HEK293T (cell line): ENCODE measurements around the gene SYNE2.

Experiments
- CTCF ChIA-PET: fragments of 350-600 bp; formaldehyde crosslinking; extraction: SDS; loops from one replicate; lab custom pipeline; 2021; ENCODE audit warnings: antibody characterized with exemption, inconsistent platforms; lab: Yijun Ruan, JAX
- POLR2A ChIA-PET: fragments of 350-600 bp; formaldehyde crosslinking; extraction: SDS; loops from one replicate; lab custom pipeline; 2020; ENCODE audit warnings: antibody characterized with exemption, inconsistent platforms; lab: Yijun Ruan, JAX
- DNase-seq: peaks from one replicate; pipeline ENCODE4 v3.0.0; 2012; ENCODE audit warnings: mixed read lengths; ENCODE audit errors: extremely low spot score
- ARNT ChIP-seq: fragments of 450-650 bp; IDR thresholded peaks from 2 replicates; pipeline ENCODE4 v1.6.1; 2017; ENCODE audit warnings: mild to moderate bottlenecking
- BHLHE40 ChIP-seq: fragments of 450-650 bp; IDR thresholded peaks from 2 replicates; pipeline ENCODE4 v1.6.1; 2016; ENCODE audit warnings: mild to moderate bottlenecking, moderate library complexity, borderline replicate concordance
- CTBP1 ChIP-seq: fragments of 450-650 bp; IDR thresholded peaks from 2 replicates; pipeline ENCODE4 v1.6.1; 2016; ENCODE audit warnings: borderline replicate concordance
- ELF4 ChIP-seq: fragments of 450-650 bp; IDR thresholded peaks from 2 replicates; pipeline ENCODE4 v1.6.1; 2017; ENCODE audit warnings: antibody characterized with exemption
- FOXA1 ChIP-seq: fragments of 450-650 bp; IDR thresholded peaks from 2 replicates; pipeline ENCODE4 v1.6.1; 2016; ENCODE audit warnings: mild to moderate bottlenecking
- FOXK2 ChIP-seq: fragments of 450-650 bp; IDR thresholded peaks from 2 replicates; pipeline ENCODE4 v1.6.1; 2016; ENCODE audit warnings: mild to moderate bottlenecking
- FOXM1 ChIP-seq: fragments of 450-650 bp; IDR thresholded peaks from 2 replicates; pipeline ENCODE4 v1.6.1; 2017; ENCODE audit warnings: mild to moderate bottlenecking, borderline replicate concordance
- HDGF ChIP-seq: fragments of 450-650 bp; IDR thresholded peaks from 2 replicates; pipeline ENCODE4 v1.6.1; 2017; ENCODE audit warnings: antibody characterized with exemption, borderline replicate concordance
- L3MBTL2 ChIP-seq: fragments of 450-650 bp; conservative IDR thresholded peaks from 2 replicates; pipeline ENCODE4 v1.6.1; 2016; ENCODE audit warnings: mild to moderate bottlenecking
- LEF1 ChIP-seq: fragments of 450-650 bp; IDR thresholded peaks from 2 replicates; pipeline ENCODE4 v1.6.1; 2017; ENCODE audit warnings: mild to moderate bottlenecking, borderline replicate concordance
- NFRKB ChIP-seq: fragments of 450-650 bp; IDR thresholded peaks from 2 replicates; pipeline ENCODE4 v1.6.1; 2016; ENCODE audit warnings: mild to moderate bottlenecking, moderate library complexity
- PKNOX1 ChIP-seq: fragments of 450-650 bp; IDR thresholded peaks from 2 replicates; pipeline ENCODE4 v1.6.1; 2016
- SP1 ChIP-seq: fragments of 450-650 bp; IDR thresholded peaks from 2 replicates; pipeline ENCODE4 v1.6.1; 2017
- SUZ12 ChIP-seq: fragments of 450-650 bp; IDR thresholded peaks from 2 replicates; pipeline ENCODE4 v1.6.1; 2016; ENCODE audit warnings: mild to moderate bottlenecking
- TARDBP ChIP-seq: fragments of 450-650 bp; IDR thresholded peaks from 2 replicates; pipeline ENCODE4 v1.6.1; 2016
- ZNF384 ChIP-seq: fragments of 450-650 bp; IDR thresholded peaks from 2 replicates; pipeline ENCODE4 v1.6.1; 2016

The SYNE2 gene

GRCh38 chr14:63908667-63909264 is 56.0 kb downstream of the SYNE2 start:
- DNase-seq: no peak
- CTCF ChIA-PET: no interaction called here
- TF ChIP-seq HDGF (no peak), TARDBP (no peak), NFRKB (no peak), ELF4 (no peak), FOXA1 (no peak), FOXK2 (no peak), ARNT (no peak), CTBP1 (no peak), BHLHE40 (no peak), PKNOX1 (no peak), L3MBTL2 (no peak)
- POLR2A ChIA-PET: no interaction called here

GRCh38 chr14:63909984-63910383 is 57.2 kb downstream of the SYNE2 start:
- TF ChIP-seq PKNOX1 (no peak), ARNT (no peak), TARDBP (no peak)
- ChIA-PET POLR2A (no interaction called here), CTCF (no interaction called here)
- no peak for DNase-seq

GRCh38 chr14:63910583-63911363 is 58.0 kb downstream of the SYNE2 start:
- CTCF ChIA-PET: interaction anchor here (1.0 kb wide), 1 partner anchor 58 kb away, joined by 3 read pairs; the partner anchor contains the start of gene SYNE2
- DNase-seq: no peak
- POLR2A ChIA-PET: no interaction called here
- TF ChIP-seq ZNF384: no peak
- no peak for TF ChIP-seq NFRKB
- TF ChIP-seq HDGF: no peak
- TF ChIP-seq FOXA1: no peak
- TF ChIP-seq BHLHE40: no peak
- TF ChIP-seq LEF1: no peak
- no peak for TF ChIP-seq CTBP1
- no peak for TF ChIP-seq PKNOX1
- TF ChIP-seq ARNT: no peak
- no peak for TF ChIP-seq L3MBTL2
- no peak for TF ChIP-seq SUZ12
- no peak for TF ChIP-seq FOXK2
- no peak for TF ChIP-seq FOXM1
- no peak for TF ChIP-seq SP1
- no peak for TF ChIP-seq TARDBP
- no peak for TF ChIP-seq ELF4

GRCh38 chr14:63911404-63911803 is 58.6 kb downstream of the SYNE2 start:
- ChIA-PET POLR2A (no interaction called here), CTCF (interaction anchor here (1.0 kb wide), 1 partner anchor 59 kb away, joined by 3 read pairs; the partner anchor contains the start of gene SYNE2)
- TF ChIP-seq SP1: no peak
- no peak for DNase-seq

- ChIA-PET CTCF (interaction anchor here (1.0 kb wide), 1 partner anchor 60 kb away, joined by 3 read pairs; the partner anchor contains the start of gene SYNE2), POLR2A (no interaction called here)
- TF ChIP-seq BHLHE40: no peak
- TF ChIP-seq CTBP1: no peak
- TF ChIP-seq ZNF384: no peak
- TF ChIP-seq SP1: no peak
- TF ChIP-seq PKNOX1: no peak
- TF ChIP-seq L3MBTL2: no peak
- TF ChIP-seq HDGF: no peak
- no peak for TF ChIP-seq ELF4
- TF ChIP-seq FOXK2: no peak
- no peak for TF ChIP-seq FOXA1
- no peak for TF ChIP-seq NFRKB
- no peak for TF ChIP-seq FOXM1
- TF ChIP-seq LEF1: no peak
- no peak for TF ChIP-seq SUZ12
- TF ChIP-seq ARNT: no peak
- no peak for TF ChIP-seq TARDBP
- no peak for DNase-seq
These were observed 59.5 kb downstream of the SYNE2 start for GRCh38 chr14:63912286-63912685.

- CTCF ChIA-PET: no interaction called here
- TF ChIP-seq TARDBP (no peak), BHLHE40 (no peak), FOXK2 (no peak), L3MBTL2 (no peak), ELF4 (no peak), LEF1 (no peak), ZNF384 (no peak), HDGF (no peak), FOXA1 (no peak), CTBP1 (no peak), ARNT (no peak), SP1 (no peak), FOXM1 (no peak), SUZ12 (no peak), NFRKB (no peak), PKNOX1 (no peak)
- POLR2A ChIA-PET: no interaction called here
- no peak for DNase-seq
These were observed 65.6 kb downstream of the SYNE2 start for GRCh38 chr14:63918411-63918810.
